Suprapubic skin (tissue), 4 donors: Measurements from ENCODE around the gene BTNL8.

ENCODE experiments used
- EP300 ChIP-seq: sonication (generic); formaldehyde crosslinking; IDR thresholded peaks from one replicate; pipeline ENCODE4 v1.6.1; 2017; ENCODE audit warnings: antibody characterized with exemption
- POLR2A ChIP-seq, 2 donors: fragments of 450-650 bp; IDR thresholded peaks; one replicate each; pipeline ENCODE4 v1.6.1; 2017; ENCODE audit warnings: antibody characterized with exemption in 2 of 2, mild to moderate bottlenecking in 2 of 2, moderate library complexity in 2 of 2
- POLR2AphosphoS5 ChIP-seq, 3 donors: sonication (generic); formaldehyde crosslinking; IDR thresholded peaks; one replicate each; pipeline ENCODE4 v1.6.1; 2017; ENCODE audit warnings: antibody characterized with exemption in 3 of 3
- TF ChIP-seq, protein P1 (sequence below), 2 donors: fragments of 200-600 bp in 1 of 2; fragments of 450-650 bp in 1 of 2; sonication (generic) in 1 of 2; IDR thresholded peaks; one replicate each; pipeline ENCODE4 v1.5.1; 2016 to 2019; ENCODE audit warnings: antibody characterized with exemption in 2 of 2, mild to moderate bottlenecking in 1 of 2, moderate library complexity in 1 of 2

GRCh38 chr5:180935203-180935602 lies 36.2 kb downstream of the BTNL8 start:
- TF ChIP-seq POLR2A (IDR thresholded peaks at IDR 0.05) (no peak), EP300 (no peak), POLR2AphosphoS5 (IDR thresholded peaks at IDR 0.05) (no peak)
- TF ChIP-seq, protein P1, sequence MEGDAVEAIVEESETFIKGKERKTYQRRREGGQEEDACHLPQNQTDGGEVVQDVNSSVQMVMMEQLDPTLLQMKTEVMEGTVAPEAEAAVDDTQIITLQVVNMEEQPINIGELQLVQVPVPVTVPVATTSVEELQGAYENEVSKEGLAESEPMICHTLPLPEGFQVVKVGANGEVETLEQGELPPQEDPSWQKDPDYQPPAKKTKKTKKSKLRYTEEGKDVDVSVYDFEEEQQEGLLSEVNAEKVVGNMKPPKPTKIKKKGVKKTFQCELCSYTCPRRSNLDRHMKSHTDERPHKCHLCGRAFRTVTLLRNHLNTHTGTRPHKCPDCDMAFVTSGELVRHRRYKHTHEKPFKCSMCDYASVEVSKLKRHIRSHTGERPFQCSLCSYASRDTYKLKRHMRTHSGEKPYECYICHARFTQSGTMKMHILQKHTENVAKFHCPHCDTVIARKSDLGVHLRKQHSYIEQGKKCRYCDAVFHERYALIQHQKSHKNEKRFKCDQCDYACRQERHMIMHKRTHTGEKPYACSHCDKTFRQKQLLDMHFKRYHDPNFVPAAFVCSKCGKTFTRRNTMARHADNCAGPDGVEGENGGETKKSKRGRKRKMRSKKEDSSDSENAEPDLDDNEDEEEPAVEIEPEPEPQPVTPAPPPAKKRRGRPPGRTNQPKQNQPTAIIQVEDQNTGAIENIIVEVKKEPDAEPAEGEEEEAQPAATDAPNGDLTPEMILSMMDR (IDR thresholded peaks at IDR 0.05), result no peak
